Effector memory CD8-positive, alpha-beta T cell (primary cell): ENCODE measurements around the gene ZFYVE27.
"Not testable (repeated sequence)": the region's sequence is repeated elsewhere in the genome, so short reads cannot be mapped to it uniquely, and the experiment has no call there.

ENCODE experiments used
- ATAC-seq: fragments of 150-1000 bp; cut with Tn5 transposase; replicated peaks from 2 replicates; pipeline ENCODE4 v1.10.0; 2021; ENCODE audit warnings: mild to moderate bottlenecking, moderate library complexity
- DNase-seq, 3 experiments: peaks; one replicate each; pipeline ENCODE4 v3.0.0; 2021
- H3K27ac Mint-ChIP-seq, 2 donors: one replicate each; pipeline ENCODE4 v1.8.0; 2022; ENCODE audit warnings: mild to moderate bottlenecking in 2 of 2, mixed read lengths in 2 of 2, moderate library complexity in 2 of 2
- H3K27me3 Mint-ChIP-seq, 2 donors: one replicate each; pipeline ENCODE4 v1.8.0; 2022; ENCODE audit warnings: mixed read lengths in 2 of 2
- H3K36me3 Mint-ChIP-seq: one replicate; pipeline ENCODE4 v1.8.0; 2022; ENCODE audit warnings: mild to moderate bottlenecking, moderate library complexity, mixed read lengths; ENCODE audit not compliant: insufficient read depth
- H3K4me1 Mint-ChIP-seq, 2 donors: one replicate each; pipeline ENCODE4 v1.8.0; 2022; ENCODE audit warnings: low read depth in 2 of 2, mixed read lengths in 2 of 2
- H3K4me3 Mint-ChIP-seq, 2 donors: one replicate each; pipeline ENCODE4 v1.8.0; 2022; ENCODE audit warnings: mild to moderate bottlenecking in 2 of 2, mixed read lengths in 2 of 2, moderate library complexity in 2 of 2
- H3K9me3 Mint-ChIP-seq, 2 donors: one replicate each; pipeline ENCODE4 v1.8.0; 2022; ENCODE audit warnings: mixed read lengths in 2 of 2
- total RNA-seq, 9 experiments: gene quantifications; one replicate each; lab custom pipeline; 2026; lab: John Stamatoyannopoulos, UW

Gene ZFYVE27, protein sequence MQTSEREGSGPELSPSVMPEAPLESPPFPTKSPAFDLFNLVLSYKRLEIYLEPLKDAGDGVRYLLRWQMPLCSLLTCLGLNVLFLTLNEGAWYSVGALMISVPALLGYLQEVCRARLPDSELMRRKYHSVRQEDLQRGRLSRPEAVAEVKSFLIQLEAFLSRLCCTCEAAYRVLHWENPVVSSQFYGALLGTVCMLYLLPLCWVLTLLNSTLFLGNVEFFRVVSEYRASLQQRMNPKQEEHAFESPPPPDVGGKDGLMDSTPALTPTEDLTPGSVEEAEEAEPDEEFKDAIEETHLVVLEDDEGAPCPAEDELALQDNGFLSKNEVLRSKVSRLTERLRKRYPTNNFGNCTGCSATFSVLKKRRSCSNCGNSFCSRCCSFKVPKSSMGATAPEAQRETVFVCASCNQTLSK
- total RNA-seq = 38.9 to 79.7 (median 49.4) reads per million in 9 experiments

DNA sequence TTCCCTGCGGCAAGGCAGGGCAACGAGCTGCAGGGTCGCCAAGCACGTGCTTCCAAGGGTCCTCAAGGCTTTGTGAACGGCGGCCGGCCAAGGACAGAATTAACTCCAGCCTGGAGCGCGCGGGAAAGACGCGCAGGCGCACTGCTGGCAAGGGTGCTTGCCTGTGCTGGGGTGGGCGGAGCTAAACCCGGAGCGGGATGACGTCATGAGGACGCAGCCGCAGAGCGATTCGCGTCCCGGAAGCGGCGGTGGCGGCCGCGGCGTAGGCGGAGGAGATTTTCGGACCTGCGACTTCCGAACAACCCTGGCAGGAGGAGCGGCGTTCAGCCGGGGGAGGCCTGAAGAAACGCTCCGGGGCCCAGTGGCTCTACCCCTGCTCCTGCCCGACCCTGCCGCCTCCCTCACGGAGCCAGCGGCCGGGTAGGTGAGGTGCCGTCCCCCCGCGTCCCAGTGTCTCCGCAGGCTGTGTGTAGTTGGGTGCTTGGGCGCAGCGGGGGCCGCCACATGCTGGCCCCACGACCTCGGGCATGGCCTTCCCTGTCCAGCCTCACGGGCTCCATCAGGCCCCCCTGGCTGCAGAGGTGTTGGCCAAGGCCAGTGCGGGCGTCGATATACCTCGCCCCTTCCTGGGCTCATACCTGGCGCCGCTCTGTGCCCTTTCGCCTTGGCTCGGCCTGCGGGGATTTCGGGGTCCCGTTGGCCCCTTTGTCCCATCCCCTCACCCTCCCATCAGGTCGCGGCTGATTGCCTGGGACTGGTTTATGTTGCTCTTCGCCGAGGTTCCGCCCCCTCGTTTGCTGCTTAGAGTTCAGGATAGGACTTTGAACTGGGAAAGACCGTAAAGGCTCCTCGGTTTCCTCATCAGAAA, at the start of gene ZFYVE27:
Gene ZFYVE27, plus strand, starts transcription at position 227 of the 868 bp plus-strand sequence. CDS start 1,350 bp downstream, outside the sequence.
- DNase-seq (peak; percentile 93 to 96 (median 96)), ATAC-seq (peak; percentile 91)
- Mint-ChIP-seq H3K36me3 (peaks cover 26% of the 10 kb centered on the region), H3K4me1 (peaks cover 40 to 44% of the 10 kb centered on the region in 2 donors), H3K9me3 (no peaks in the 10 kb centered on the region), H3K27me3 (peaks cover 0 to under 1% of the 10 kb centered on the region in 2 donors), H3K27ac (peak within 1 kb of the TSS; percentile 97 to 98), H3K4me3 (peak within 1 kb of the TSS; percentile 92 to 94)

DNA sequence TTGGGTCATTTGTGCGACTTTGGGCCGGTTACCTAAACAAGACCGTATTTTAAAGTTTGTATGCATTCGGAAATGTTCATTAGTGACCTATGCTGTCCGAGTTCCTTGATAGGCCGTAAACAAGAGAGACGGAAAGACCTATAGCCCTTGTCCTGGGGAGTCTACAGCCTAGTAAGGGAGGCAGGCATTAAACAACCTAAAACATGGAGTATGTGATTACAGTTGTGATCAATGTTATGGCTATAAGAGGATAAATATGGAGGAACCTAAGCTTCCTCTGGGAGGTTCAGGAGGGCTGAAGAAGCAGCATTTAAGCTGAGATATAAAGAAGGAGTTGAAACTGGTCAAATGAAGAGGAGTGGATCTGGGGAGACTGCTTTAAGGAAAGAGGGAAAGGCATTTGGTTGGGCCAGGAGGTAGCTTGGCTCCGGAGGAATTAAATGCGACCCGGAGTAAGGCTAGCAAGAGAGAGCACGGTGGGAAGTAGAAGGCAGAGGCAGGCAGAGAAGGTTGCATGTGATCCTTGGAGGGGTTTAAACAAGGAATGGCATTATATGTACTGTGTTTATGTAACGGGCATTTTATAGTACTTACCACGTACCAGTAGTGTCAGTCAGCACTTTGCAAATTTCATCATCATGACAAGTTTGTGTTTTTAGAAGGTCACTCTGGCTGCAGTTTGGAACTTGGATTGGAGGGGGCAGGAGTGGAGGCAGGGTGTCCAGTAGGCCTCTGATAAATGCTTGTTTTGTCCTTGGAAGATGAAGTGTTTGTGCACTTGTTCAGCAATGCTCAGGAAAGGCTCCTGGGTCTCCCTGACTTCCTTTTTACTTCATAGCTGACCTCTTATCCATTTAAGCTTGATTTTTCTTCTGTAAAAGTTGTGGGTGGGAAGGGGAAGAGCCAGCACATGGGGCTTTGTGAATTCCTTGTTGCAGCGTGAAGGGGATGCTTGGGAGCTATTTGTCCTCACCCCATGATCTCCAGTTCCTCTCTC, 48.8 kb upstream of the ZFYVE27 start:
- H3K27ac Mint-ChIP-seq = peak overlapping the region; percentile 21 to 67
- H3K27me3 Mint-ChIP-seq = no peaks in the 10 kb centered on the region
- H3K9me3 Mint-ChIP-seq = no peaks in the 10 kb centered on the region
- peak overlapping the region; percentile 81 to 84 for H3K4me3 Mint-ChIP-seq
- peaks cover 9 to 17% of the 10 kb centered on the region in 2 donors for H3K4me1 Mint-ChIP-seq
- ATAC-seq (no peak), DNase-seq (no peak)
- H3K36me3 Mint-ChIP-seq = peaks cover 8% of the 10 kb centered on the region

DNA sequence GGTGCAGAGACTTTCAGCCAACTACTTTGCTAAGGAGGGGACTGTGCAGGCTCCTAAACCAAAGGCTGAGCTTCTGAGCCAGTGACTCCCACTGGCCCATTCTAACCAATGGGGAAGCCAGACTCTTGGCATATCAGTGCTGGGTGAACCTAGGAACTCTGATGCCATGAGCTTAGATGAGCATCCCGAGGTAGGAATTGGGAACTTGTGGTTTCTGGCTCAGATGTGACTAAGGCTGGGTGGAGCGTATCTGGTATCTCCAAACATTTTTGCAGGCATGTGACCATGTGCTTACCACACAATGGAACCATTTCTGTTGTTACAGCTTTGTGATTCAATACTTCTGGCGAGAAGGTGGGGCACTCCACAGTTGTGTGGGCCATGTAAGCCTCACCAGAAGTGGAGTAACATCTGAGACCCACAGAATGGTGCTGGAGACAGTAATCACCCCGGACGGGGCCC, 47.3 kb upstream of the ZFYVE27 start:
- Mint-ChIP-seq H3K9me3 (no peaks in the 10 kb centered on the region), H3K36me3 (peaks cover 8% of the 10 kb centered on the region), H3K27me3 (peaks cover 0 to 9% of the 10 kb centered on the region in 2 donors), H3K4me3 (no peak overlapping the region), H3K4me1 (peaks cover 9 to 17% of the 10 kb centered on the region in 2 donors), H3K27ac (no peak overlapping the region)
- no peak for ATAC-seq
- no peak for DNase-seq

DNA sequence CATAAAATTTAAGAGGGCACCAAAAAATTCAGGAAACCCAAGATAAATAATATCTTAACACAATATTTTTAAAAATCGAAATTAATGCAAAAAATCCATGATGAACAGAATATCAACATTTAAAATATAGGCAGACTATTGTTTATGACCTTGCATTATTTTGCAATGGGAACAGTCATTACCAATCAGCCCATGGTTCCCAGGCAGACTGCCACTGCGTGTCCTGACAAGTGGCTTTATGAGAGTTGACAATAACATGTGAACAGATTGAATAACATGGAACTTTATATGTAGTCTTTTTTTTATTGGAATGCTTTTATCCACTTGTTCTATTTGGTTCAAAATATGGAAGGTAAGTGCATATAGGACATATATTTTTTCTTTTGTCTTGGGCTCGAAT, 46.8 kb upstream of the ZFYVE27 start:
- Mint-ChIP-seq H3K27me3 (peaks cover 0 to 10% of the 10 kb centered on the region in 2 donors), H3K9me3 (no peaks in the 10 kb centered on the region), H3K27ac (no peak overlapping the region), H3K4me1 (peaks cover 9 to 17% of the 10 kb centered on the region in 2 donors), H3K36me3 (peaks cover 8% of the 10 kb centered on the region), H3K4me3 (no peak overlapping the region)
- DNase-seq (no peak), ATAC-seq (no peak)

DNA sequence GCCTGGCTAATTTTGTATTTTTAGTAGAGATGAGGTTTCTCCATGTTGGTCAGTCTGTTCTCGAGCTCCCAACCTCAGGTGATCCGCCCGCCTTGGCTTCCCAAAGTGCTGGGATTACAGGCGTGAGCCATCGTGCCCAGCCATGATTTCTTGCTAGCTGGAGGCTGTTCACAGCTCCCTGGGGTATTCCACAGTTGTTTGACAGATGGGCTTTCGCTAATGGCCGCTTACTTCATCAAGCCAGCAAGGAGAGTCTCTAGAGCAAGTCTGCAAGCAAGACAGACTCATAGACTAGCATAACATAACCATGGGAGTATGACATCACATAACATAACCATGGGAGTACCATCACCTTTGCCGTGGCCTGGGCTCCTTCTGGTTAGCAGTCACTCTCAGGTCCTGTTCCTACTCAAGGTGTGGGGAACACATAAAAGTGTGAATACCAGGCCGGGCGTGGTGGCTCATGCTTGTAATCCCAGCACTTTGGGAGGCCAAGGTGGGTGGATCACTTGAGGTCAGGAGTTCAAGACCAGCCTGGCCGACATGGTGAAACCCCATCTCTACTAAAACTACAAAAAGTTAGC, 38.8 kb upstream of the ZFYVE27 start:
- not testable (repeated sequence) for H3K27me3 Mint-ChIP-seq, DNase-seq, H3K4me1 Mint-ChIP-seq, H3K9me3 Mint-ChIP-seq, H3K27ac Mint-ChIP-seq, H3K4me3 Mint-ChIP-seq, ATAC-seq, H3K36me3 Mint-ChIP-seq

DNA sequence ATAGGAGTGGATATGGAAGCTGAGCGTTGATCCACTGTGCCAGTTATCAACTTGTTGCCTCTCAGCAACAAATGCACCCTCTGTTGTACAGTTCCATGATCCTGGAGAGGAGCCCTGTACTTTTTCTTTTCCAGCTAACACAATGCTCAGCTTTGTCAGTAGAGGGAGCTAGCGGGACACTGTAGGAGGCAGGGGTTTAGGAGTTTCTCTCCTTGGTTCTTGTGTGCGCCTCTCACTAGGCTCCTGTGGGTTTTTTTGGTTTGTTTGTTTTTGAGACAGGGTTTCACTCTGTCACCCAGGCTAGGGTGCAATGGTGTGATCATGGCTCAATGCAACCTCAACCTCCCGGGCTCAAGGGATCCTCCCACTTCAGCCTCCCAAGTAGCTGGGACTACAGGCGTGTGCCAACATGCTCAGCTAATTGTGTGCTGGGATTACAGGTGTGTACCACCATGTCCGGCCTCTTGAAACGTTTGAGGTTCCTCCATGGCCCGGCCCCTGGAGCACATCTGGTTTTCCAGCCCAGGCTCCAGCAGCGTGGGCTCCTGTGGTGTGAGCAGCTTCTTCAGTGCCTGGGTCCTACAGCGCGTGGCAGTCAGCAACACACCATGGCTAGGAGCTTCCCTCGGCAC, 35.4 kb upstream of the ZFYVE27 start:
- Mint-ChIP-seq H3K36me3 (no peaks in the 10 kb centered on the region), H3K4me3 (no peak overlapping the region), H3K4me1 (no peaks in the 10 kb centered on the region), H3K9me3 (no peaks in the 10 kb centered on the region), H3K27ac (no peak overlapping the region), H3K27me3 (peaks cover 0 to 23% of the 10 kb centered on the region in 2 donors)
- peak; percentile 99 for ATAC-seq
- peak; percentile 45 to 51 (median 49) for DNase-seq

DNA sequence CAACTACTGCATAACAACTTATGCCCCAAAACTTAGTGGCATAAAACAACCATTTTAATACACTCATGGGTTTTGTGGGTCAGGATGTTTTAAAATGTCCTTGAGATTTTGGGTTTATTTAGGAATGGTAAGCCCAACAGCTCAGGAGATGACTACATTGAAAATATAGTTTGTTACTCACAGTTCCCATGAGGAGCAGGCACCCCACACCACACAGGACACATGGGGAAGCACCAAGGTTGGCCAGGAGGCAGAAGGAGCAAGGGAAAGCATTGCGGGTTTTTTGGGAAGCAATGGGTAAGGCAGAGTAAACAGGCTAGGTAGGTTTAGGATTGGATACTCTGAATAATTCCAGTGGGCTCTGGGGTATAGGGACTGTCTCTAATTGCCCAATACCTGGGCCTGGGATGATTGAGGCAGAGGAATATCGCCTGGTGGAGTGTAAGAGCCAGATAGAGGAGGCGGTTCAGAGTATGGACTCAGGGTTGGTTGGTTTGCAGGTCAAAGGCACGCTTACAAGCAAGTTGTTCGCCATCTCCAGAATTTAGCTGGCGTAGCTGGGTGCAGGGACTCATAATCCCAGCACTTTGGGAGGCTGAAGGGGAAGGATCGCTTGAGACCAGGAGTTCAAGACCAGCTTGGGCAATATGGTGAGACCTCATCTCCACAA, 33.4 kb upstream of the ZFYVE27 start:
- H3K4me3 Mint-ChIP-seq = no peak overlapping the region
- DNase-seq (no peak), ATAC-seq (no peak)
- peak overlapping the region in 1 of 2 donors; percentile 52 for H3K27ac Mint-ChIP-seq
- H3K27me3 Mint-ChIP-seq = peaks cover 0 to 32% of the 10 kb centered on the region in 2 donors
- no peaks in the 10 kb centered on the region for H3K36me3 Mint-ChIP-seq
- H3K9me3 Mint-ChIP-seq = no peaks in the 10 kb centered on the region
- no peaks in the 10 kb centered on the region for H3K4me1 Mint-ChIP-seq

DNA sequence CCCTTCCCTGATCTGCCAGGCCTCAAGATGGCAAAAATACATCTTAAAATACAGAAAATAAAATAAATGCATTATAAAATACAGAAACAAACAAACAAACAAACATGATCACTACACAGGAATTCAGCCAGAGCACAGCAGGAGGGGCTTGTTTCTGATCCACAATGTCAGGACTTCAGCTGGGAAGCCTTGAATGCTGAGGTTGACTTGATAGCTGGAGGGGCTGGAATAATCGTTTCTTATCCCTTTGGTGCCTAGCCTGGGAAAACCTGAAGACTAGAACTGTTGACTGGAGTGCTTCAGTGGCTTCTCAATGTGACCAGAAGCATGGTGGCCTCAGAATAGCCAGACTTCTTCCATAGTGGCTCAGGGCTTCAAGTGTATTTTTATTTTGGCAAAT, 32.6 kb upstream of the ZFYVE27 start:
- no peak for DNase-seq
- no peaks in the 10 kb centered on the region for H3K9me3 Mint-ChIP-seq

DNA sequence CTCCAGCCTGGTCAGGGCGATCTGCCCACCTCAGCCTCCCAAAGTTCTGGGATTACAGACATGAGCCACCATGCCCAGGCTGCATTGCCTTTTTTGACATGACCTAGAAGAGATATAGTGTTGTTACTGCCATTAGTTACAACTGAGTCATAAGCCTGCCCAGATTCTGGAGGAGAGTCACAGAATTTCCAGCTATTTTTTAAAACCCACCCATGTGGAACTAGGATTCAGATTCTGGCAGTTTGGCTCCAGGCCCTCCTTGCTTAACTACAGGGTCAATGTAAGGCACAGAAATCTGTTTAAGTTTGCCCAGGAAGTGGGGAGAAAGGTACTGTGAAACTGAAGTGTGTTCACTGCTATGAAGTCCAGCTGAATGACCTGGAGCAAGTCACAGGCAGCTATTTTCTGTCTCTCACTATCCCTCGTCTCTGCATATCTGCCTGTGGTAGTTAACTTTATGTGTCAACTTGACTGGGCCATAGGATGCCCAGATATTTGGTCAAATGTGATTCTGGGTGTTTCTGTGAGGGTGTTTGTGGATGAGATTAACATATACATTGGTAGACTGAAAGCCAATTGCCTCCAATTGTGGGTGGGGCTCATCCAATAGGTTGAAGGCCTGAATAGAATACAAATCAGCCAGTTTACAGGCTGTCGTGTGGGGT, 31.8 kb upstream of the ZFYVE27 start:
- no peak overlapping the region for H3K4me3 Mint-ChIP-seq
- DNase-seq (no peak), ATAC-seq (no peak)
- no peak overlapping the region for H3K27ac Mint-ChIP-seq
- no peaks in the 10 kb centered on the region for H3K36me3 Mint-ChIP-seq
- H3K9me3 Mint-ChIP-seq = no peaks in the 10 kb centered on the region
- peaks cover 7 to 44% of the 10 kb centered on the region in 2 donors for H3K27me3 Mint-ChIP-seq
- H3K4me1 Mint-ChIP-seq = no peaks in the 10 kb centered on the region

More for the DNA sequence above, 32.6 kb upstream of the ZFYVE27 start:
- no peak for ATAC-seq
- peak overlapping the region in 1 of 2 donors; percentile 52 for H3K27ac Mint-ChIP-seq
- H3K4me3 Mint-ChIP-seq = no peak overlapping the region
- H3K4me1 Mint-ChIP-seq = no peaks in the 10 kb centered on the region
- H3K27me3 Mint-ChIP-seq = peaks cover 4 to 40% of the 10 kb centered on the region in 2 donors
- H3K36me3 Mint-ChIP-seq = no peaks in the 10 kb centered on the region

DNA sequence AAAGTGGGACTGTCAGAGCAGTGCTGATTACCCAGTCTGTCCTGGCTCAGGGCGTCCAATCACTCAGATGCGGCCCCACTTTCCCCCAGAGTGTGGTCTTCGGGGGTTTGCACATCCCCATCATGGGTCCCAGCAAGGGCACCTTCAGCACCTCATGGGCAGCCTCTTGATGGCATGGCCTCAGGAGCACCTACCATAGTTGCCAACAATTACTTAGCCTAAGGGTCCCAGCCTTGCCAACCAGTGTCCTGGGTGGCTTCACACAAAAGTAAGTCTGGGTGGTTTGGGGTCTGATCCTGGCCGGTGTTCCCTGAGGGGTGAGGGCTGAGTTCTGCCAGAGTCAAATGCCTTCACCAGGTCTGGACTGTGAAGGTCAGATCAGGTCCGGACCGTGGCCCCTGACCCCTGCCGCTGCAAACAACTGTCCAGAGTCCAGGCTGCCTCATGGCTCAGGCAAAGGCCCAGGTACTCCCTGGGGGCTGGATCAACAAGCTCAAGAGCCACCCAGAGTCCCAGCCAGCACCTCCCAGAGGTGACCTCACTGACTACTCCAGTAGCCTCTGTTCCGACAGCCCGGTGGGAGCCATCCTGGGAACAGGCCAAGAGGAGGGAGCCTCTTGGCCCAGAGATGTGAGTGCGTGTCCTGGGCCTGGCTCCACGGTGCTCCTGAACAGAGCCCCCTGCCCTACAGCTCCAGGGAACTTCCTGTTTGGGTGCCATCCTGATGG, 29.6 kb upstream of the ZFYVE27 start:
- ATAC-seq (no peak), DNase-seq (no peak)
- Mint-ChIP-seq H3K9me3 (no peaks in the 10 kb centered on the region), H3K27ac (no peak overlapping the region), H3K27me3 (peaks cover 13 to 52% of the 10 kb centered on the region in 2 donors), H3K4me1 (peaks cover 0 to 4% of the 10 kb centered on the region in 2 donors), H3K36me3 (no peaks in the 10 kb centered on the region), H3K4me3 (no peak overlapping the region)

DNA sequence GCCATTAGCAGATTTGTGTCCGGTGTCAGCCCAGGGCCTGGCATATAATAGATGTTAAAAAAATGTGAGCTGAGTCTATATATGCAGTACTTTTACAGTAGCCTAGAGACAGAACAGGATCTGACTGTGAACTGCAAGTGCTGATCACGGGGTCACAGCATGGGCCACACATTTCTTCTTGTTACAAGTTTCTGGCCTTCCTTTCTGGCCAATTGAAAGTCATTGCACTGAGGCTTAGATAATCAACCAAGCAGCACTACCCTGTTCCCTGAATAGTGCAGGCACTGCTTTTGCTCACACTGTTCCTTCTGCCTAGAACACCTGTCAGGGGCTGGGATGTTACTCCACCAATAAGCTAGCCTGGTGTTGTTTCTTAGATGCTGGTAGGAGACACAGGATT, 28.8 kb upstream of the ZFYVE27 start:
- Mint-ChIP-seq H3K36me3 (no peaks in the 10 kb centered on the region), H3K4me3 (no peak overlapping the region), H3K27ac (no peak overlapping the region), H3K9me3 (no peaks in the 10 kb centered on the region), H3K4me1 (peaks cover 6 to 7% of the 10 kb centered on the region in 2 donors), H3K27me3 (peaks cover 19 to 59% of the 10 kb centered on the region in 2 donors)
- DNase-seq = no peak
- no peak for ATAC-seq
